ENCODE measurements around the gene FOXP2.

The FOXP2 gene

DNA sequence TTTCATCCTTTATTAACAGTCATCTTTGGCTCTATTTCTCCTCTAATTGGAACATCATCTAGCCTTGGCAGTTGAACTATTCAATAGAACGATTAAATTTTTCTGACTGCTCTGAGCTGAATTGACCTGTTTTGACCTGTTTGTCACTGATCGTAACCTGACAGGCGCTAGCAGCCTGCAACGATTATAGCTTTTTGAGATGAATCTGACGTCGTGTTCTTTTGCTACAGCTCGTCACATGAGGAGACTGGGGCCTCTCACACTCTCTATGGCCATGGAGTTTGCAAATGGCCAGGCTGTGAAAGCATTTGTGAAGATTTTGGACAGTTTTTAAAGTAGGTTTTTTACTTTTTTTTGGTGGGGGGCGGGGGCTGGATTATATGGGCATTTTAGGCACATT, 229.8 kb downstream of the FOXP2 start:
- no peak for TF ChIP-seq ARNTL (CRISPR knock-in tag; IDR thresholded peaks at IDR 0.05; ENCODE audit: borderline replicate concordance, low read depth)
- TF ChIP-seq OSR1 (CRISPR knock-in tag; IDR thresholded peaks at IDR 0.05), result no peak
- no peak for TF ChIP-seq BACH2 (CRISPR knock-in tag; IDR thresholded peaks at IDR 0.05; ENCODE audit: borderline replicate concordance)
- no peak for TF ChIP-seq RARB (CRISPR knock-in tag; IDR thresholded peaks at IDR 0.05)
- TF ChIP-seq, protein P1, sequence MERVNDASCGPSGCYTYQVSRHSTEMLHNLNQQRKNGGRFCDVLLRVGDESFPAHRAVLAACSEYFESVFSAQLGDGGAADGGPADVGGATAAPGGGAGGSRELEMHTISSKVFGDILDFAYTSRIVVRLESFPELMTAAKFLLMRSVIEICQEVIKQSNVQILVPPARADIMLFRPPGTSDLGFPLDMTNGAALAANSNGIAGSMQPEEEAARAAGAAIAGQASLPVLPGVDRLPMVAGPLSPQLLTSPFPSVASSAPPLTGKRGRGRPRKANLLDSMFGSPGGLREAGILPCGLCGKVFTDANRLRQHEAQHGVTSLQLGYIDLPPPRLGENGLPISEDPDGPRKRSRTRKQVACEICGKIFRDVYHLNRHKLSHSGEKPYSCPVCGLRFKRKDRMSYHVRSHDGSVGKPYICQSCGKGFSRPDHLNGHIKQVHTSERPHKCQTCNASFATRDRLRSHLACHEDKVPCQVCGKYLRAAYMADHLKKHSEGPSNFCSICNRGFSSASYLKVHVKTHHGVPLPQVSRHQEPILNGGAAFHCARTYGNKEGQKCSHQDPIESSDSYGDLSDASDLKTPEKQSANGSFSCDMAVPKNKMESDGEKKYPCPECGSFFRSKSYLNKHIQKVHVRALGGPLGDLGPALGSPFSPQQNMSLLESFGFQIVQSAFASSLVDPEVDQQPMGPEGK (CRISPR knock-in tag; IDR thresholded peaks at IDR 0.05; ENCODE audit: borderline replicate concordance), result no peak
- TF ChIP-seq, protein P2, sequence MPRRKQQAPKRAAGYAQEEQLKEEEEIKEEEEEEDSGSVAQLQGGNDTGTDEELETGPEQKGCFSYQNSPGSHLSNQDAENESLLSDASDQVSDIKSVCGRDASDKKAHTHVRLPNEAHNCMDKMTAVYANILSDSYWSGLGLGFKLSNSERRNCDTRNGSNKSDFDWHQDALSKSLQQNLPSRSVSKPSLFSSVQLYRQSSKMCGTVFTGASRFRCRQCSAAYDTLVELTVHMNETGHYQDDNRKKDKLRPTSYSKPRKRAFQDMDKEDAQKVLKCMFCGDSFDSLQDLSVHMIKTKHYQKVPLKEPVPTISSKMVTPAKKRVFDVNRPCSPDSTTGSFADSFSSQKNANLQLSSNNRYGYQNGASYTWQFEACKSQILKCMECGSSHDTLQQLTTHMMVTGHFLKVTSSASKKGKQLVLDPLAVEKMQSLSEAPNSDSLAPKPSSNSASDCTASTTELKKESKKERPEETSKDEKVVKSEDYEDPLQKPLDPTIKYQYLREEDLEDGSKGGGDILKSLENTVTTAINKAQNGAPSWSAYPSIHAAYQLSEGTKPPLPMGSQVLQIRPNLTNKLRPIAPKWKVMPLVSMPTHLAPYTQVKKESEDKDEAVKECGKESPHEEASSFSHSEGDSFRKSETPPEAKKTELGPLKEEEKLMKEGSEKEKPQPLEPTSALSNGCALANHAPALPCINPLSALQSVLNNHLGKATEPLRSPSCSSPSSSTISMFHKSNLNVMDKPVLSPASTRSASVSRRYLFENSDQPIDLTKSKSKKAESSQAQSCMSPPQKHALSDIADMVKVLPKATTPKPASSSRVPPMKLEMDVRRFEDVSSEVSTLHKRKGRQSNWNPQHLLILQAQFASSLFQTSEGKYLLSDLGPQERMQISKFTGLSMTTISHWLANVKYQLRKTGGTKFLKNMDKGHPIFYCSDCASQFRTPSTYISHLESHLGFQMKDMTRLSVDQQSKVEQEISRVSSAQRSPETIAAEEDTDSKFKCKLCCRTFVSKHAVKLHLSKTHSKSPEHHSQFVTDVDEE (CRISPR knock-in tag; IDR thresholded peaks at IDR 0.05), result no peak
- no peak for TF ChIP-seq TOX (CRISPR knock-in tag; IDR thresholded peaks at IDR 0.05; ENCODE audit: borderline replicate concordance)
- TF ChIP-seq ZNF565 (CRISPR knock-in tag; conservative IDR thresholded peaks at IDR 0.05; ENCODE audit: low read depth), result no peak
- no peak for TF ChIP-seq ZNF70 (CRISPR knock-in tag; IDR thresholded peaks at IDR 0.05)
- no peak for TF ChIP-seq ESRRG (CRISPR knock-in tag; IDR thresholded peaks at IDR 0.05)
- TF ChIP-seq ZNF8 (CRISPR knock-in tag; IDR thresholded peaks at IDR 0.05), result no peak
- no peak for ATAC-seq

DNA sequence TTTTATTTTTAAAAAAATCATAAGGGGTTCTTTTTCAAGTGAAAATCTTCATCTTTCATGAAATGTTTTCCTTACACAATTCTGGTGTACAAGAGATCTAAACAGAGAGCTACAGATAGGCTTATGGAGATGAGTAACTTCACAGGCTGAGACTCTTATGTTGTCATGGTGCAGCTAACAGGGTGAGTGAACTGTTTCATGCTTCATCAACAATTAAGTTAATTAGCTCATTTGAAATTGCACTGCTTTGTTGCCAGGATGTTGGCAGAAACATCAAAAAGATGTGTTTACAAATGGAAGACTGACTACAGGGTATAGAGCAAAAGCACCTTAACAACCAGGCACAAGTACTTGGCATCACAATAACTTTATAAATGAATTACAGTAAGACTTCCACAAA, 230.8 kb downstream of the FOXP2 start:
- no peak for ATAC-seq
- TF ChIP-seq ARNTL (CRISPR knock-in tag; IDR thresholded peaks at IDR 0.05; ENCODE audit: borderline replicate concordance, low read depth), result no peak
- TF ChIP-seq TOX (CRISPR knock-in tag; IDR thresholded peaks at IDR 0.05; ENCODE audit: borderline replicate concordance), result no peak
- no peak for TF ChIP-seq CSDC2 (CRISPR knock-in tag; IDR thresholded peaks at IDR 0.05)
- no peak for TF ChIP-seq BACH2 (CRISPR knock-in tag; IDR thresholded peaks at IDR 0.05; ENCODE audit: borderline replicate concordance)
- TF ChIP-seq, protein P3, sequence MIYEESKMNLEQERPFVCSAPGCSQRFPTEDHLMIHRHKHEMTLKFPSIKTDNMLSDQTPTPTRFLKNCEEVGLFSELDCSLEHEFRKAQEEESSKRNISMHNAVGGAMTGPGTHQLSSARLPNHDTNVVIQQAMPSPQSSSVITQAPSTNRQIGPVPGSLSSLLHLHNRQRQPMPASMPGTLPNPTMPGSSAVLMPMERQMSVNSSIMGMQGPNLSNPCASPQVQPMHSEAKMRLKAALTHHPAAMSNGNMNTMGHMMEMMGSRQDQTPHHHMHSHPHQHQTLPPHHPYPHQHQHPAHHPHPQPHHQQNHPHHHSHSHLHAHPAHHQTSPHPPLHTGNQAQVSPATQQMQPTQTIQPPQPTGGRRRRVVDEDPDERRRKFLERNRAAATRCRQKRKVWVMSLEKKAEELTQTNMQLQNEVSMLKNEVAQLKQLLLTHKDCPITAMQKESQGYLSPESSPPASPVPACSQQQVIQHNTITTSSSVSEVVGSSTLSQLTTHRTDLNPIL (CRISPR knock-in tag; IDR thresholded peaks at IDR 0.05; ENCODE audit: low read depth), result no peak
- TF ChIP-seq ZNF70 (CRISPR knock-in tag; IDR thresholded peaks at IDR 0.05), result no peak
- TF ChIP-seq, protein P2 (CRISPR knock-in tag; IDR thresholded peaks at IDR 0.05), result no peak
- no peak for TF ChIP-seq GLIS3 (CRISPR knock-in tag; IDR thresholded peaks at IDR 0.05)
- TF ChIP-seq ESRRG (CRISPR knock-in tag; IDR thresholded peaks at IDR 0.05), result no peak
- no peak for TF ChIP-seq ZFP3 (CRISPR knock-in tag; IDR thresholded peaks at IDR 0.05)
- no peak for TF ChIP-seq ZC3H10 (CRISPR knock-in tag; IDR thresholded peaks at IDR 0.05)
- TF ChIP-seq, protein P4, sequence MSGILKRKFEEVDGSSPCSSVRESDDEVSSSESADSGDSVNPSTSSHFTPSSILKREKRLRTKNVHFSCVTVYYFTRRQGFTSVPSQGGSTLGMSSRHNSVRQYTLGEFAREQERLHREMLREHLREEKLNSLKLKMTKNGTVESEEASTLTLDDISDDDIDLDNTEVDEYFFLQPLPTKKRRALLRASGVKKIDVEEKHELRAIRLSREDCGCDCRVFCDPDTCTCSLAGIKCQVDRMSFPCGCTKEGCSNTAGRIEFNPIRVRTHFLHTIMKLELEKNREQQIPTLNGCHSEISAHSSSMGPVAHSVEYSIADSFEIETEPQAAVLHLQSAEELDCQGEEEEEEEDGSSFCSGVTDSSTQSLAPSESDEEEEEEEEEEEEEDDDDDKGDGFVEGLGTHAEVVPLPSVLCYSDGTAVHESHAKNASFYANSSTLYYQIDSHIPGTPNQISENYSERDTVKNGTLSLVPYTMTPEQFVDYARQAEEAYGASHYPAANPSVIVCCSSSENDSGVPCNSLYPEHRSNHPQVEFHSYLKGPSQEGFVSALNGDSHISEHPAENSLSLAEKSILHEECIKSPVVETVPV (CRISPR knock-in tag; IDR thresholded peaks at IDR 0.05), result no peak
- no peak for TF ChIP-seq OSR1 (CRISPR knock-in tag; IDR thresholded peaks at IDR 0.05)

DNA sequence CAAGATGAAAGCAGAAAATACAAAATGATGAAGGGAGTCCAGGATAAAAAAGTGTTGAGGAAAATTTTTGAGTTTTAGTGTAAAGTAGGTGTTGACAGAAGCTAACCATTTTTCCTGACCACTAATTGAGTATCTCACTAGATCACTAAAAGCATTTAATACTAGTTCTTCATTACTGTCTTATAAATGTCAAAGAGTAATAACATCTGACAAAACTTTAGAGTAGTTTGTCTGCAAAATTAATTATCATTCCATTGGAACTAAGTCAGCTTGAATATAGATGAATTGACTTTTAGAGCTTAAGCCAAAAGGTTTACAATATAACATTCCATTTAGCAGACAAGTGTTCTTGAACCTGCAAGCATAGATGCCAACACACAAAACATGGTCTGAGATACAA, 232.9 kb downstream of the FOXP2 start:
- no peak for ATAC-seq
- TF ChIP-seq, protein P4 (CRISPR knock-in tag; IDR thresholded peaks at IDR 0.05), result no peak
- TF ChIP-seq CSDC2 (CRISPR knock-in tag; IDR thresholded peaks at IDR 0.05) (no peak), ARNTL (CRISPR knock-in tag; IDR thresholded peaks at IDR 0.05; ENCODE audit: borderline replicate concordance, low read depth) (no peak)
- TF ChIP-seq, protein P2 (CRISPR knock-in tag; IDR thresholded peaks at IDR 0.05), result no peak
